GM12891 (cell line): ENCODE results near the gene MACROH2A1.

Experiments
- PAX5 ChIP-seq: IDR thresholded peaks from 2 replicates; pipeline ENCODE4 v1.6.1; 2011; ENCODE audit warnings: low read length, moderate library complexity, mild to moderate bottlenecking; ENCODE audit not compliant: insufficient read depth, severe bottlenecking
- POLR2A ChIP-seq: IDR thresholded peaks from 2 replicates; pipeline ENCODE4 v1.6.1; 2011; ENCODE audit warnings: low read depth, low read length, control low read depth
- POLR2AphosphoS5 ChIP-seq: IDR thresholded peaks from 2 replicates; pipeline ENCODE4 v1.6.1; 2011; ENCODE audit warnings: low read depth, low read length, control low read depth
- POU2F2 ChIP-seq: IDR thresholded peaks from 2 replicates; pipeline ENCODE4 v1.6.1; 2011; ENCODE audit warnings: low read depth, mild to moderate bottlenecking, control low read depth, low read length, moderate library complexity
- SPI1 ChIP-seq: IDR thresholded peaks from 2 replicates; pipeline ENCODE4 v1.6.1; 2011; ENCODE audit warnings: low read depth, low read length, control low read depth
- TAF1 ChIP-seq: IDR thresholded peaks from 2 replicates; pipeline ENCODE4 v1.6.1; 2011; ENCODE audit warnings: low read depth, low read length, control low read depth

DNA sequence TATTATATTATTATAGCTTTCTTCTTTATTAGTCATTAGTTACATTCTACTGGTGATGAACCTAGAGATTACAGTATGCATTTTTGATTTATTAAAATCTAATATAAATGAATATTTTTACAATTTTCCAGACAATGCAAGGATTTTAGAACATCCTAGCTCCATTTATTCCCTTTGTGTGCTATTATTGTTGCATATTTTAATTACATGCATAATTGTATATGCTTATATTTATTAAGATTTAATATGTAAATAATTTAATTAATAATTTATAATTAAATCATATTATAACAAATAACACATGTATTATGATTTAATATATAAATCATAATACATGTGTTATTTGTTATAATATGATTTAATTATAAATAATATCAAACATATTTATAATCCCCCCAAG is 23.4 kb upstream of the MACROH2A1 start:
- no peak for TF ChIP-seq POLR2AphosphoS5
- no peak for TF ChIP-seq POLR2A
- no peak for TF ChIP-seq TAF1
- no peak for TF ChIP-seq PAX5
- TF ChIP-seq SPI1, result no peak
- TF ChIP-seq POU2F2, result no peak
